Measurements from ENCODE around the gene NOD1.
"Not testable (repeated sequence)": the region's sequence is repeated elsewhere in the genome, so short reads cannot be mapped to it uniquely, and the experiment has no call there.

Gene NOD1

GRCh38 chr7:30509171-30509857 lies 30.7 kb upstream of the NOD1 start:
- H3K36me3 ChIP-seq (ENCODE audit: control insufficient read depth in 1 of 2, insufficient read depth in 2 of 2, low read depth in 1 of 2, low read length in 2 of 2); H3K23ac ChIP-seq (ENCODE audit: low read length in 2 of 2); DNase-seq; H3K9me3 ChIP-seq (ENCODE audit: control insufficient read depth, low read length); H2BK15ac ChIP-seq (ENCODE audit: low read depth, poor library complexity, severe bottlenecking); H3K27ac ChIP-seq (ENCODE audit: low read length, poor library complexity, severe bottlenecking); H3K14ac ChIP-seq (ENCODE audit: low read length in 2 of 2); H3K4ac ChIP-seq (ENCODE audit: low read depth in 1 of 2, low read length in 2 of 2); H3K4me2 ChIP-seq (ENCODE audit: low read length, poor library complexity, severe bottlenecking); H2AK5ac ChIP-seq (ENCODE audit: low read length, severe bottlenecking); H3K4me1 ChIP-seq (ENCODE audit: control insufficient read depth, insufficient read depth, low read depth, low read length); H3K4me3 ChIP-seq (ENCODE audit: insufficient read depth in 1 of 2, low read depth in 1 of 2, low read length in 2 of 2); H2BK5ac ChIP-seq (ENCODE audit: low read depth, low read length, poor library complexity, severe bottlenecking); H2BK120ac ChIP-seq (ENCODE audit: low read depth, low read length); H3K27me3 ChIP-seq (ENCODE audit: control insufficient read depth in 1 of 2, insufficient read depth in 1 of 2, low read length in 2 of 2); H3K79me1 ChIP-seq (replicated peaks; ENCODE audit: low read length, poor library complexity, severe bottlenecking); H2AFZ ChIP-seq (ENCODE audit: low read depth, low read length); H3K18ac ChIP-seq (ENCODE audit: low read depth in 1 of 2, low read length in 2 of 2); H4K8ac ChIP-seq (ENCODE audit: low read length); H2BK12ac ChIP-seq (ENCODE audit: low read length in 2 of 2); H4K91ac ChIP-seq (ENCODE audit: low read length): not testable (repeated sequence)
- H3K9ac ChIP-seq (ENCODE audit: low read length) = peak overlapping the region; percentile 51
- WGBS = 85% methylated on average over 8 of the region's 9 CpGs

- not testable (repeated sequence) for H2AK5ac ChIP-seq (ENCODE audit: low read length, severe bottlenecking); H3K23ac ChIP-seq (ENCODE audit: low read length in 2 of 2); H3K4me2 ChIP-seq (ENCODE audit: low read length, poor library complexity, severe bottlenecking); H3K4me1 ChIP-seq (ENCODE audit: control insufficient read depth, insufficient read depth, low read depth, low read length); H2BK12ac ChIP-seq (ENCODE audit: low read length in 2 of 2); DNase-seq; H2BK15ac ChIP-seq (ENCODE audit: low read depth, poor library complexity, severe bottlenecking); H3K27ac ChIP-seq (ENCODE audit: low read length, poor library complexity, severe bottlenecking); H3K4ac ChIP-seq (ENCODE audit: low read depth in 1 of 2, low read length in 2 of 2); H3K27me3 ChIP-seq (ENCODE audit: control insufficient read depth in 1 of 2, insufficient read depth in 1 of 2, low read length in 2 of 2); H4K91ac ChIP-seq (ENCODE audit: low read length); H3K14ac ChIP-seq (ENCODE audit: low read length in 2 of 2); H2BK120ac ChIP-seq (ENCODE audit: low read depth, low read length); H4K8ac ChIP-seq (ENCODE audit: low read length); H2AFZ ChIP-seq (ENCODE audit: low read depth, low read length); H3K9ac ChIP-seq (ENCODE audit: low read length); H2BK5ac ChIP-seq (ENCODE audit: low read depth, low read length, poor library complexity, severe bottlenecking); H3K4me3 ChIP-seq (ENCODE audit: insufficient read depth in 1 of 2, low read depth in 1 of 2, low read length in 2 of 2); H3K36me3 ChIP-seq (ENCODE audit: control insufficient read depth in 1 of 2, insufficient read depth in 2 of 2, low read depth in 1 of 2, low read length in 2 of 2); H3K9me3 ChIP-seq (ENCODE audit: control insufficient read depth, low read length); H3K18ac ChIP-seq (ENCODE audit: low read depth in 1 of 2, low read length in 2 of 2)
- H3K79me1 ChIP-seq (replicated peaks; ENCODE audit: low read length, poor library complexity, severe bottlenecking) = peaks cover 10% of the 10 kb centered on the region
- WGBS = 85% methylated on average over 9 of the region's 9 CpGs
Observed at GRCh38 chr7:30507346-30507900, 28.8 kb upstream of the NOD1 start.

- no peak overlapping the region for H2BK12ac ChIP-seq (ENCODE audit: low read length in 2 of 2)
- no peaks in the 10 kb centered on the region for H3K27me3 ChIP-seq (ENCODE audit: control insufficient read depth in 1 of 2, insufficient read depth in 1 of 2, low read length in 2 of 2)
- peak overlapping the region; percentile 64 for H3K4me2 ChIP-seq (ENCODE audit: low read length, poor library complexity, severe bottlenecking)
- H2BK15ac ChIP-seq (ENCODE audit: low read depth, poor library complexity, severe bottlenecking) = peak overlapping the region; percentile 82
- no peak overlapping the region for H2AK5ac ChIP-seq (ENCODE audit: low read length, severe bottlenecking)
- DNase-seq = no peak
- peaks cover 9% of the 10 kb centered on the region for H3K4me1 ChIP-seq (ENCODE audit: control insufficient read depth, insufficient read depth, low read depth, low read length)
- H4K8ac ChIP-seq (ENCODE audit: low read length) = peak overlapping the region; percentile 99
- peaks cover 14% of the 10 kb centered on the region for H3K79me1 ChIP-seq (replicated peaks; ENCODE audit: low read length, poor library complexity, severe bottlenecking)
- no peak overlapping the region for H3K14ac ChIP-seq (ENCODE audit: low read length in 2 of 2)
- peak overlapping the region; percentile 83 to 89 for H3K4ac ChIP-seq (ENCODE audit: low read depth in 1 of 2, low read length in 2 of 2)
- no peak overlapping the region for H3K27ac ChIP-seq (ENCODE audit: low read length, poor library complexity, severe bottlenecking)
- H3K4me3 ChIP-seq (ENCODE audit: insufficient read depth in 1 of 2, low read depth in 1 of 2, low read length in 2 of 2) = peak overlapping the region; percentile 31 to 96
- H2BK5ac ChIP-seq (ENCODE audit: low read depth, low read length, poor library complexity, severe bottlenecking) = no peak overlapping the region
- H4K91ac ChIP-seq (ENCODE audit: low read length) = peak overlapping the region; percentile 52
- H3K36me3 ChIP-seq (ENCODE audit: control insufficient read depth in 1 of 2, insufficient read depth in 2 of 2, low read depth in 1 of 2, low read length in 2 of 2) = peaks cover 0 to 3% of the 10 kb centered on the region in 2 experiments
- peak overlapping the region; percentile 44 to 91 for H3K18ac ChIP-seq (ENCODE audit: low read depth in 1 of 2, low read length in 2 of 2)
- H2AFZ ChIP-seq (ENCODE audit: low read depth, low read length) = peak overlapping the region; percentile 66
- WGBS = 50% methylated on average over 17 of the region's 19 CpGs
- peak overlapping the region; percentile 90 for H3K9ac ChIP-seq (ENCODE audit: low read length)
- H3K9me3 ChIP-seq (ENCODE audit: control insufficient read depth, low read length) = no peaks in the 10 kb centered on the region
- no peak overlapping the region for H2BK120ac ChIP-seq (ENCODE audit: low read depth, low read length)
- H3K23ac ChIP-seq (ENCODE audit: low read length in 2 of 2) = no peak overlapping the region
Observed at GRCh38 chr7:30505174-30505697, 26.7 kb upstream of the NOD1 start.

Data from mesenchymal stem cell (in vitro differentiated cells and primary cell).